GM13977 (cell line): ENCODE data around the gene TPGS1.

Experiments used
- DNase-seq: peaks from one replicate; pipeline ENCODE4 v3.0.0; 2012; ENCODE audit warnings: low spot score
- in situ Hi-C: fragments of 300-500 bp; cut with MboI; formaldehyde crosslinking; loops from one replicate; pipeline ENCODE4 v1.12.0; 2022; ENCODE audit warnings: low sequenced_read_pairs, low pct_unique_long_range_greater_than_20kb, mixed read lengths, inconsistent platforms; ENCODE audit not compliant: unreplicated experiment
- TF ChIP-seq, protein P1 (sequence below): IDR thresholded peaks from 2 replicates; pipeline ENCODE4 v1.5.1; 2012; ENCODE audit warnings: mild to moderate bottlenecking, control low read depth; ENCODE audit not compliant: insufficient read depth; ENCODE audit errors: extremely low read depth, missing control alignments

Gene TPGS1

DNA sequence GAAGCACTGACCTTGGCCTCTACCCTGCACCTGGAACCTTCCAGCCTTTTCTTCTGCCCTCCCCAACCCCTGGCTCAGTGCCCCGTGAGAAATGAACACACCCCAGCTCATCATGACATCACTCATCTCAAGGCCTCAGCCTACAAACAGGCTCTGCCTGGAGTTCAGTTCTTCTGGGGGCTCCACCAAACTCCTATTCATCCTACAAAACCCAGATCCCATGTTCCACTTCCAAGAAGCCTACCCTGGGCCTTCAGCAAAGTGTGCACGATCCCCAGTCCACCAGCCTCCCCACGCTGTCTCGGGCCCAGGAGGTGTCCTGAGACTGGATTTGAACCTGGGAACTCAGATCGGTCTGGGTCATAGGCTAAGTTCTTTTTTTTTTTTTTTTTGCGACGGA is 37.5 kb upstream of the TPGS1 start:
- TF ChIP-seq, protein P1, sequence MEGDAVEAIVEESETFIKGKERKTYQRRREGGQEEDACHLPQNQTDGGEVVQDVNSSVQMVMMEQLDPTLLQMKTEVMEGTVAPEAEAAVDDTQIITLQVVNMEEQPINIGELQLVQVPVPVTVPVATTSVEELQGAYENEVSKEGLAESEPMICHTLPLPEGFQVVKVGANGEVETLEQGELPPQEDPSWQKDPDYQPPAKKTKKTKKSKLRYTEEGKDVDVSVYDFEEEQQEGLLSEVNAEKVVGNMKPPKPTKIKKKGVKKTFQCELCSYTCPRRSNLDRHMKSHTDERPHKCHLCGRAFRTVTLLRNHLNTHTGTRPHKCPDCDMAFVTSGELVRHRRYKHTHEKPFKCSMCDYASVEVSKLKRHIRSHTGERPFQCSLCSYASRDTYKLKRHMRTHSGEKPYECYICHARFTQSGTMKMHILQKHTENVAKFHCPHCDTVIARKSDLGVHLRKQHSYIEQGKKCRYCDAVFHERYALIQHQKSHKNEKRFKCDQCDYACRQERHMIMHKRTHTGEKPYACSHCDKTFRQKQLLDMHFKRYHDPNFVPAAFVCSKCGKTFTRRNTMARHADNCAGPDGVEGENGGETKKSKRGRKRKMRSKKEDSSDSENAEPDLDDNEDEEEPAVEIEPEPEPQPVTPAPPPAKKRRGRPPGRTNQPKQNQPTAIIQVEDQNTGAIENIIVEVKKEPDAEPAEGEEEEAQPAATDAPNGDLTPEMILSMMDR: no peak
- DNase-seq: no peak
- in situ Hi-C loops: no loop called here

DNA sequence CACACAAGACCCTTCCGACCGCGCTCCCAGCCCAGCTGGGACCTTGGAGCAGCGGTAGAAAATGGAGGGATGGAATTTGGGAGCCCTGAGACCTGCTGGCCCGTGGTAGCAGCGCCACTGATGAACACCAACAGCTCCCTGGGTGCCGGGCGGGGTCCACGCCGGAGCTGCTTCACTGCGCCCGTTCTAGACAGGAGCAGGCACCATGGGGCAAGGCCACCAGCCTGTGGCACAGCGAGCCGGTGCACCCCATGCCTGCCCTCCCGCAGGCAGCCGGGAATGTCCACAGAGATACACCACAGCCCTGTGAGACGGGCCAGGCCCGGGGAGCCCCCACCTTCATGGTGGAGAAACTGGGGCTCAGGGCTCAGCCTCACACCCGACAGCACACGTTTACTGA is 36.6 kb upstream of the TPGS1 start:
- in situ Hi-C loops: no loop called here
- TF ChIP-seq, protein P1: no peak
- no peak for DNase-seq

DNA sequence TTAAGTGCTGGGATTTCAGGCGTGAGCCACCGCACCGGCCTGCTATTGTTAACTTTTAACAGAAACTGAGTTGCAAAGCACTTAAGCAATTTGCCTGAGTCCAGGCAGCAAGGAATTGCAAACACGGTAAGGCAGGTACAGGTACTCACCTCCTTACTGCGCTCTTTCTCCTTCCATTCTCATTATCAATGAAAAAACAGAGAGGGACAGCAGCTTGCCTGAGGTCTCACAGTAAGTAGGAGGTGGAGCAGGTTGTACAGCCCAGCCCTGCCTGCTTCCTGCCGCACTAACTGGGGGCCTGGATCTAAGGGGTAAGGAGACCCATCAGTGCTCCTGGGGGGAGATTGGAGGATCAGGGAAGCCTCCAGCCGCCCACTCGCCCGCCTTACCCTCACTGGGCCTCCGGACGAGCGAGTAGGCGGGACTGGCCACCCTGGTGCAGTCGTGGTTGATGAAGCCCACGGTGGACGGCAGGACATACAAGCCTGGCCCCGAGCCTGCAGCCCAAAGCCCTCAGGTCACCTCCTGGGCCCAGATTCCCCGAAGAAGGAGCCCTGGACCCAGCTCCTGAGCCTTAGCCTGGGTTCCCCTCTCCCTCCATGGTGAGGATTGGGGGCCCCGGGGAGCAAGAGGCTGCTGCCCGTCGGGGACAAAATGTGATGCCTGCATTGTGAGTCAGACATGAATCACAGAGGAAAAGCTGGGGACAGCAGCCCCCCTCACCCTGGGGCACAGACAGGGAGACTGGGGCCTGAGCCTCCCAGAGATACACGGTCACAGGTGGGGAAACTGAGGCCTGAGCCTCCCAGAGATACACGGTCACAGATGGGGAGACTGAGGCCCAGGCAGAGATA is 35.1 kb upstream of the TPGS1 start:
- in situ Hi-C loops: no loop called here
- DNase-seq: no peak
- TF ChIP-seq, protein P1: no peak

DNA sequence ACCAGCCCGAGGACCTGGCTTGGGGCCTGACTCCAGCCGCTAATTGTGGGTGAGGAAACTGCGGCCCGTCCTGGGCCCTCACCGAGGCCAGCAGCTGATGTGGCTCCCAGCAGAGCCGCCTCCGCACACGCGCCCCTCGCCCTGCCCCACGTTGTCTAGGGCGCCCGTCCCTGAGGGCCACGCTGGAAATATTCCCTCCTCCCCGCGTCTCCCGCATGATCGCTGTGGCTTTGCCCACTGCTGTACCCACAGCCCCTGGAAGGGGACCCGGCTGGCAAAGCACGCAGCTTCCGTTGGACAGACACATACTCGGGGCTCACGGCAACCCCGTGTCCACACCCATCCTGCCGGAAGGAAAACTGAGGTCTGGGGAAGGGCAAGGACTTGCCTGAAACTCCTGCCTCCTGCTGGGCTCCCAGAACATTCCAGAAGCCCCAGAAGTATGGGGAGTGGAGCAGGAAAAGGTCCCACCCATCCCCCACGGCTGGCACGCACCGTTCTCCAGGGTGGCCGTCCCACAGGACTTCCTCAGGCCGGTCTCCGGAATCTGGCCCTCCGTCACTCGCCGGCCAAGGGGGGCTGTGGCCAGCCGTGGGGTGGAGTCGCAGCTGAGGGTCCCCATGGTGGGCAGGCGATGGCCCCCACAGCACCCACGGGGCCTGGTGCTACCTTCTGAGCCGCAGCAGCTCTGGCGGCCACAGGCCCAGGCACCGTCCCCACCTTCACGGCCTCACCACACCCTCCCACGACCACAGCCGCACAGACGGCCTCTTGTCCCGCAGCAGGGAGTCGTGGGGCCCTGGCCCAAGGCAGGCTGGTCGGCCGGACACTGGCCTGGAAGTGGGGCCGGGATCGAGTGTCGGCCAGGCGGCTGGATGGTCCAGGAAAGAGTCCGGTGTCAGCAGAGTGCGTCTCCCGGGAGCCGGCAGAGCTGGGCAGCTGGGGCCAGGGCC is 32.9 kb upstream of the TPGS1 start:
- no peak for DNase-seq
- in situ Hi-C loops: no loop called here
- TF ChIP-seq, protein P1: no peak

DNA sequence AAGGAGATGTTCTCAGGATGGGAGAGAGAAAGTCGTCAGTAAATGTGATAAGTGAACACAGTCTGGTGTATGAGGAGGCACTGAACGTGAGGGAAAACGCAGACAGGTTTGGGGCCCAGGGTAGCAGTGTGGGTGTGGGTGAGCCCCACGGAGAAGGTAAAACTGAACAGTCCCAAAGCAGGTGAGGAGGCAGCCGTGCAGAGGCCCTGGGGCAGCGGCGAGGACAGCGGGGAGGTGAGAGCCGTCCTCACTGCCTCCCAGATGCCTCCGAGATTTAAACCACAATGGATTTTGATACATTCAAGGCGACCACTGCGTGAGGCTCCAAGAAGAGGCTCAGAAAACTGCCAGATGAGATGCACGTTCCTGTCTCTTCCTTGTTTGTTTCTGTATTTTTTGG is 31.9 kb upstream of the TPGS1 start:
- in situ Hi-C loops: no loop called here
- TF ChIP-seq, protein P1: no peak
- no peak for DNase-seq

DNA sequence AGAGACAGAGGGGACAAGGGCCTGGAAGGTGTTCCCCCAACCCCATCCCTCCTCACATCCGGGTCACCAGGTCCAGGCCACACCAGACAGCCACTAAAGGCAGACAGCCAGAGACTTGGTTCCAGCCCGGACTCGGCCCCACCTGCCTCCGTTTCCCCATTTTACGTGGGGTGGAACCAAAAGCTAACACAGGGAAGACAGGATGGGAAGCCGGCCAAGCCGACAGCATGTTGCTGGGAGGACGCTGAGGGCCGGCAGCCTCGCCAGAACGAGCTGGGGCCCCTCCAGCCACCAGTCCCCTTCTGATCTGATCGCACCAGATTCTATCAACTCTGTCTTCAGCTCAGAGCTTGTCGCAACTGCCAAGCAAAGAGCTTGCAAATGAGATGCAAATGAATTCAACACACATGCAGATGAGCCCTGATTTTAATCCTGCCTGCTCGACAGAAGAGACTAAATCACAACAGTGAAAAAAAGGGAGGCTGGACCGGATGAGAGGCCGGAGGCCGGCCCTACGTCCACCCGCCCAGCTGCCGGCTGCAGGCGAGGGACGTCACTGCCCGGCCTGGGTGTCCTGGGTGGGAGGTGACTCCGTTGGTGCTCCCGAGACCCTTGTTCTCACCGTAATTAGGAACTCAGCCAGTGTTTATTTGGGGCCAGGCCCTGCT is 28.9 kb upstream of the TPGS1 start:
- TF ChIP-seq, protein P1: no peak
- no peak for DNase-seq
- in situ Hi-C loops: no loop called here
